DND-41 (cell line): ENCODE measurements around the gene ZDHHC11B.
"Not testable (repeated sequence)": the region's sequence is repeated elsewhere in the genome, so short reads cannot be mapped to it uniquely, and the experiment has no call there.

Source experiments
- CTCF ChIP-seq: IDR thresholded peaks from 2 replicates; pipeline ENCODE4 v1.5.1; 2012; ENCODE audit warnings: borderline replicate concordance, low read length, moderate library complexity, mild to moderate bottlenecking; ENCODE audit not compliant: poor library complexity, severe bottlenecking; ENCODE audit errors: extremely low read depth
- EZH2 ChIP-seq: IDR thresholded peaks from 3 replicates; pipeline ENCODE4 v1.6.1; 2012; ENCODE audit warnings: borderline replicate concordance, low read depth, mild to moderate bottlenecking, moderate library complexity, low read length, inconsistent platforms; ENCODE audit not compliant: severe bottlenecking

GRCh38 chr5:747303-747844 lies 37.2 kb downstream of the ZDHHC11B start:
- not testable (repeated sequence) for TF ChIP-seq CTCF, EZH2
